GM04503 (cell line): ENCODE data around the gene NTM.

ENCODE experiments used
- DNase-seq: peaks from one replicate; pipeline ENCODE4 v3.0.0-alpha.2; 2012; ENCODE audit warnings: low read depth

The NTM gene

GRCh38 chr11:131689049-131689925 lies 318.9 kb downstream of the NTM start:
- no peak for DNase-seq

- DNase-seq: no peak
Observed at GRCh38 chr11:131690362-131690761, 319.9 kb downstream of the NTM start.

- DNase-seq: no peak
Observed at GRCh38 chr11:131690776-131691175, 320.4 kb downstream of the NTM start.

GRCh38 chr11:131691181-131692041 lies 321.0 kb downstream of the NTM start:
- no peak for DNase-seq

DNA sequence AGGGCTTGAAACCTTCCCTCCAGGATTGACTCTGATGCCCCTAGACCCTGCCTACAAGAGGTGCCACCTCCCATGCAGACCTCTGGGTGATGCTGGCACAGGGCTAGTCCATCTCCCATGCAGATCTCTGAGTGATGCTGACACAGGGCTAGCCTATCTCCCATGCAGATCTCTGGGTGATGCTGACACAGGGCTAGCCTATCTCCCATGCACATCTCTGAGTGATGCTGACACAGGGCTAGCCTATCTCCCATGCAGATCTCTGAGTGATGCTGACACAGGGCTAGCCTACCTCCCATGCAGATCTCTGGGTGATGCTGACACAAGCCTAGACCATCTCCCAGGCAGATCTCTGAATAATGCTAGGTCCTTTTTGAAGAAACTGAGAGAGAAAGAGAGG lies 321.7 kb downstream of the NTM start:
- no peak for DNase-seq

GRCh38 chr11:131692961-131693360 lies 322.5 kb downstream of the NTM start:
- DNase-seq: no peak

DNA sequence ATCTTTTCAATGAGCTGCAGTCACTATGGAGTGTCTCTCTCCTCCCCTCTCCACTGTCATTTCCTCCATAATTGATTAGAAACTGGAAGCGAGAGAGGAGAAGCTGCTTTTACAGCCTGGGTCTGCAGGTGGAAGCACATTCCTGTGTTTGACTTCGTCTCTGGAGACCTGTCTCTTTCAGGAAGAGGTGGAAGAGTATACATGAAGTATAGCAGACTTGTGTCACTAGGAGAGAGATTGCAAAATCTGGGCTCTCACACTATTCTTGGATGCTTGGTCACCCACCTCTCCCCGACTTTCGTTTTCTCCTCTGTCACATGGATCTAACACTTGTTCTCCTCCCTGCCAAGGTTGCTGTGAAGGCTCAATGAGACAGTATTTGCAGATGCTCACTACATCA lies 323.3 kb downstream of the NTM start:
- no peak for DNase-seq

DNA sequence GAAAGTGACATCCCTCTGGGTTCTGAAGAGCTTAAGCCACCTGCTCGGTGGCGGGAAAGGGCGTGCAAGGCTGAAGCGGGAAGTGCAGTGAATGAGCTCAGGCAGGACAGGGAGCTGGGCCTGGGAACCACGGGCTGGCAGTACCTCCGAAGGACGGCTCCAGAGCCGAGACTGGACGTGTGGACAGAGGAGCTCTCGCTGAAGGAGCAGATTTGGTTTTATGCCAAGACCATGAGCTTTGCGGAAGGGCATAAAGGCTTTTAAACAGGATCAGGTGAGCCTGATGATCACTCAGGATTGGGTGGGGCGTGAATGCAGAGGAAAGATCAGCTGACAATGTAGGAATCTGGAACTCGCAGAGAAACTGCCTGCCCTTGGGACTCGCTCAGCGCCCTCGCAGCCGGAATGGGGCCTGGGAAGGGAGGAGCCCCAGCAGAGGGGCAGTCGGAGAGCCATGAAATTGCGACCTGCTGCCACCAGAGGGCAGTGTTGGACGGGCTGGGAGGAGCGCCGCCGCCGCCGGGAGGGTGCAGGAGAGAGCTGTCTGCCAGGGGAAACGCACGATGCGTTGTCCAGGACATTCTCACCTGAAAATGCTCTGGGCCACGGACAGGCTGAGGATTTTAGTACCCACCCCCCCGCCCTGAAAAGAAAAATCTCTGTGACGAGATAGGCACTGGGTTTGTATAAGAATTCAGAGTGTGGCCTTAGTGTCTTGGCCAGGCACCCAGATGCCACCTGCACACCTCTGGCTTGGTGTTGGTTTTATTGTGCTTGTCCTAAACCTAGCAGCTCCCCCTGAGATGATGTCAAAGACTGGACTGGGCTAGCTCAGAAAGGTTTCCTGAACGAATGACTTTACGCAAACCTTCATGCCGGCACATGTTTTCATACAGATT lies 324.4 kb downstream of the NTM start:
- DNase-seq: no peak

GRCh38 chr11:131695889-131696429 lies 325.5 kb downstream of the NTM start:
- DNase-seq: no peak

- no peak for DNase-seq
Observed at GRCh38 chr11:131696690-131697089, 326.3 kb downstream of the NTM start.

- no peak for DNase-seq
Observed at GRCh38 chr11:131703311-131703710, 332.9 kb downstream of the NTM start.

DNA sequence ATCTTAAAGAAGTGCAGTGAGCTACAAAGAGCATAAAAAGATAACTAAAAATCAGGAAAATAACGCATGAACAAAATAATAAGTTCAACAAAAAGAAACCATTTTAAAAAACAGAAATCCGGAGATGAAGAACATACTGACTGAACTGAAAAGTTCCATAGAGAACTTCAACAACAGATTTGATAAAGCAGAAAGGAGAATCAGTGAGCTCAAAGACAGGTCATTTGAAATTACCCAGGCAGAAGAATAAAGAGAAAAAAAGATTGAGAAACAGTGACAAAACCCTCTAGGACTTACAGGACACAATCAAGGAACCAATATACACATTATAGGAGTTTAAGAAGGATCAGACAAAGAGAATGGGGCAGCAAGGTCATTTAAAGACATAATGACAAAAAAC lies 334.3 kb downstream of the NTM start:
- DNase-seq: no peak

DNA sequence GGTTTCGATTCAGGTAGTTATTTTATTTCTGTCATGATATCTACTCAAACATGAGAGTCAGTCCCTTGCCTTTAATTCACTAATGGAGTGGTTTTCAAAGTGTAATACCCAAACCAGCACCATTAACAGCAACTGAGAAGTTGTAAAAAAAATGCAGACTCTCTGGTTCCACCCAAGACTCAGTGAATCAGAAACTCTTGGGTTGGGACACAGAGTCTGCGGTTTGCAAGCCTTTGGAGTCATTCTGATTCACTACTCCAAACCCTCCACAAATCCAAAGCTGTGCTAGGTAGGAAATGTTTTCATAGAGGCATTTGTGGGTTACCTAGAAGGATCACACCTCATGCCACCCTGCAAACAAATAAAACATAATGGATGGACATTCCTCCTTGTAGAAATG lies 340.1 kb downstream of the NTM start:
- peak; percentile 11 for DNase-seq

GRCh38 chr11:131712897-131713296 lies 342.5 kb downstream of the NTM start:
- DNase-seq: no peak

DNA sequence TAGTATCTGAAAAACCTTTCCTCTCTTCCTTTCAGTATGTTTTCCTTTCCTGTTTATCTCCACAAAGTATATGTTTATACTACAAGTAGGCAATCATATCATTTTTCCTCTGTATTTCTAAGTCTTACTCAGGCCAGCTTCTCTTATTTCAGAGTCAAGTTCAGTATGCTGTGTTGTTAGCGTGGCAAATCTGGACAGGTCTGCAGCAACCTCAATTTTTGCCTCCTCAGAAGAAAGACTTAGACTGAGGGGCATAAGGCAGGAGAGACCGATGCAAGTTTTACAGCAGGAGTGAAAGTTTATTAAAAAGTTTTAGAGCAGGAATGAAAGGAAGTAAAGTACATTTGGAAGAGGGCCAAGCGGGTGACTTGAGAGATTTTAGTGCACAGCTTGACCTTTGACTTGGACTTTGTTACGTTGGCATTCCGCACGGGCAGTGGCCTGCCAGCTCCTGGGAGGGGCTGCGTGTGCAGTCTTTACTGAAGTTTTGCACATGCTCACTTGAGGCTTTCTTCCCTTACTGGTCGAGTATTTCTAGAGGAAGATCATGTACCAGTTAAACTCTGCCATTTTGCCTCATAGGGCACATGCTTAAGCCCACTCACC lies 343.2 kb downstream of the NTM start:
- DNase-seq: no peak

- no peak for DNase-seq
Observed at GRCh38 chr11:131717616-131718015, 347.2 kb downstream of the NTM start.

DNA sequence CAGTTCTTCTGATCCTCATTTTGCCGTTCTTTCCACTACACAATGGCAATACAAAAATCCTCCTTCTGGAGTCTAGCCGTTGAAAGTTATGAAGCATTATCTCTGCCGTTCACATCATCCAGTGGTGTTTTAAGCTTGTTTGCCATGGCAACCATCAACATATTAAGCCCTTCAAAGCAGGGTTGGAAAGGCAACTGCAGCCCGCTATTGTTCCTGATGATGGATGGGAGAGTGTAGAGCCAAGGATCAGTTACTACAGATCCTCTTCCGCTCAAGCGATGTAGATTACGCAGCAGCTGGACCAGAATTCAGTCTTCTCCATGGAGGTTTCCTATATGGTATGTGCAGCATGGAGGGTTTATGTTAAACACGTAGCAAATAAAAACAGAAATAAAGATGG lies 352.7 kb downstream of the NTM start:
- no peak for DNase-seq

- no peak for DNase-seq
Observed at GRCh38 chr11:131724436-131724975, 354.1 kb downstream of the NTM start.

- no peak for DNase-seq
Observed at GRCh38 chr11:131734871-131735270, 364.5 kb downstream of the NTM start.

DNA sequence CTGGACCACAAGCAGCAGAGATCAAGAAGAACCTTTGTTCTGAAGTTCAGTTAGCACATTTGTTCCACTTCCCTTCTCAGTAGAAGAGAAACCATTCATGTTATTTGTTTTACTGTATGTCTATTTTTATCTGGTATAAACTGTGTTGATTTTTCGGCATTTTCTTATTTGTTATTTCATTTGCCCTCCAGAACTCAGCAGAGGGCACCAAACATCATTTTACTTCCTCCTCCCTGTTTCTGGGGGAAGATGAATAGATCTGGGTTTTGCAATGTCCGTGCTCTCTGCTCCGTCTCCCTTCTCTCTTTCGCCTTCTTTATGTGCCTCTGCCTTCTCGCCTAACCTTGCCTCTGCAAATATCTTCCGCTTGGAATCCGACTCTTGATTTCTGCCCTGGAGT lies 366.9 kb downstream of the NTM start:
- no peak for DNase-seq

DNA sequence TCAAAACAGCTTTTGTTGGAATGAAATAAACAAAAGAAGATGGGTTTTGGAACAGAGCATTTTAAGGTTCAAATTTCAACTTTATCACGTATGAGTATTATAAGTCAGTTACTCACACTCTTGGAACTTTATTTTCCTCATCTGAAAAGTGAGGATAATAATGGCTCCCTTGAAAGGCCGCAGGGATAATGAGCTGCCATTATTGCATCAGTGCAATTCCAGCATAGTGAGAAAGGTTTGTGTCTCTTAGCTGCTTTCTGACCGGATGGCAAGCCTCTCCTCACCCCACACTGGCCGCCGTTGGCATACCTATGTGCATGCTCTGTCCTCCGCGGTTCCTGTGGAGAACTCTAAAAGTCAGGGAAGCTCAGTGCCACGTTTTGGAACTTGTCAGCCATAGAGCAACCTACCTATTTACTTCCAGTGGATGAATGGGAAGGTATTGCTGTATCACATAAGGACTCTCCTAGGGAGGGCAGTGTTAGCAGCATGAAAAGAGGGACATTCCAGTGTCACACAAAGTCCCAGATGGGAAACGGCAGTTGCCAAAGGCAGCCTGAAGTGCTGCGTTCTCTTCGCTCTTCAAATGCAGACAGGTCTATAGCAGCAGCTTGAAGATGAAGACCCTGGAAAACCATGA lies 368.9 kb downstream of the NTM start:
- no peak for DNase-seq
